H9 (cell line): ENCODE measurements around the gene MEG3. TPM values are rescaled to one million over a fixed set of nuclear protein-coding genes. Genes with fewer than 3 reads are reported as not detected.

Experiments used
- DNase-seq: peaks from one replicate; pipeline ENCODE4 v3.0.0-alpha.2; 2017
- H2AFZ ChIP-seq: one replicate; pipeline ENCODE4 v1.6.1; 2013; ENCODE audit warnings: mild to moderate bottlenecking, low read length, control low read depth, moderate library complexity
- H2AK5ac ChIP-seq: 2 replicates; pipeline ENCODE4 v1.6.1; 2013; ENCODE audit warnings: low read length, control low read depth, mixed read lengths; ENCODE audit not compliant: insufficient read length
- H2BK120ac ChIP-seq: one replicate; pipeline ENCODE4 v1.6.1; 2013; ENCODE audit warnings: low read depth, mild to moderate bottlenecking, low read length, control low read depth, inconsistent platforms; ENCODE audit not compliant: poor library complexity, severe bottlenecking
- H2BK12ac ChIP-seq: 2 replicates; pipeline ENCODE4 v1.6.1; 2013; ENCODE audit warnings: low read length, control low read depth, mixed read lengths, low read depth; ENCODE audit not compliant: insufficient read length
- H2BK15ac ChIP-seq: 2 replicates; pipeline ENCODE4 v1.6.1; 2013; ENCODE audit warnings: low read depth, low read length, control low read depth
- H2BK20ac ChIP-seq: one replicate; pipeline ENCODE4 v1.6.1; 2013; ENCODE audit warnings: low read depth, mild to moderate bottlenecking, low read length, control low read depth, inconsistent platforms; ENCODE audit not compliant: poor library complexity, severe bottlenecking
- H2BK5ac ChIP-seq: 2 replicates; pipeline ENCODE4 v1.6.1; 2013; ENCODE audit warnings: low read length, control low read depth, mixed read lengths; ENCODE audit not compliant: insufficient read length
- H3K14ac ChIP-seq: 2 replicates; pipeline ENCODE4 v1.6.1; 2013; ENCODE audit warnings: low read length, control low read depth; ENCODE audit not compliant: insufficient read depth
- H3K18ac ChIP-seq: 2 replicates; pipeline ENCODE4 v1.6.1; 2013; ENCODE audit warnings: low read depth, mild to moderate bottlenecking, mixed read lengths, low read length, control low read depth; ENCODE audit not compliant: insufficient read length
- H3K23ac ChIP-seq: 2 replicates; pipeline ENCODE4 v1.6.1; 2013; ENCODE audit warnings: low read length, control low read depth, mixed read lengths, low read depth; ENCODE audit not compliant: insufficient read length
- H3K23me2 ChIP-seq: 2 replicates; pipeline ENCODE4 v1.6.1; 2013; ENCODE audit warnings: low read depth, mild to moderate bottlenecking, mixed read lengths, low read length, control low read depth; ENCODE audit not compliant: insufficient read length, poor library complexity, severe bottlenecking
- H3K27ac ChIP-seq: 2 replicates; pipeline ENCODE4 v1.5.1; 2013; ENCODE audit warnings: low read length, control low read depth, mixed read lengths, low read depth; ENCODE audit not compliant: insufficient read length
- H3K27me3 ChIP-seq: 2 replicates; pipeline ENCODE4 v1.6.1; 2013; ENCODE audit warnings: low read length, control low read depth, inconsistent platforms; ENCODE audit not compliant: insufficient read depth
- H3K4ac ChIP-seq: 2 replicates; pipeline ENCODE4 v1.6.1; 2013; ENCODE audit warnings: low read depth, mild to moderate bottlenecking, control low read depth, inconsistent platforms, low read length, moderate library complexity
- H3K4me1 ChIP-seq: 2 replicates; pipeline ENCODE4 v1.6.1; 2013; ENCODE audit warnings: low read length, control low read depth, inconsistent platforms; ENCODE audit not compliant: insufficient read depth
- H3K4me2 ChIP-seq: 2 replicates; pipeline ENCODE4 v1.6.1; 2013; ENCODE audit warnings: low read length, control low read depth, mixed read lengths; ENCODE audit not compliant: insufficient read length, insufficient read depth
- H3K56ac ChIP-seq: 2 replicates; pipeline ENCODE4 v1.6.1; 2013; ENCODE audit warnings: low read depth, mild to moderate bottlenecking, mixed read lengths, low read length, control low read depth; ENCODE audit not compliant: insufficient read length
- H3K79me1 ChIP-seq: 2 replicates; pipeline ENCODE4 v1.6.1; 2013; ENCODE audit warnings: low read depth, mild to moderate bottlenecking, moderate library complexity, low read length, control low read depth, inconsistent platforms; ENCODE audit not compliant: insufficient read depth, poor library complexity, severe bottlenecking
- H3K79me2 ChIP-seq: 2 replicates; pipeline ENCODE4 v1.6.1; 2013; ENCODE audit warnings: low read length, control low read depth, inconsistent platforms; ENCODE audit not compliant: insufficient read depth
- H3K9ac ChIP-seq: 2 replicates; pipeline ENCODE4 v1.6.1; 2013; ENCODE audit warnings: low read length, control low read depth, mixed read lengths; ENCODE audit not compliant: insufficient read length; ENCODE audit errors: extremely low read depth
- H3K9me3 ChIP-seq: one replicate; pipeline ENCODE4 v1.6.1; 2013; ENCODE audit warnings: low read depth, low read length, inconsistent platforms; ENCODE audit not compliant: control insufficient read depth
- H3T11ph ChIP-seq: one replicate; pipeline ENCODE4 v1.6.1; 2013; ENCODE audit warnings: mild to moderate bottlenecking, low read length, control low read depth, inconsistent platforms
- H4K20me1 ChIP-seq: one replicate; pipeline ENCODE4 v1.6.1; 2013; ENCODE audit not compliant: control insufficient read depth, insufficient read length, insufficient read depth
- H4K5ac ChIP-seq: 2 replicates; pipeline ENCODE4 v1.6.1; 2013; ENCODE audit warnings: low read depth, mild to moderate bottlenecking, mixed read lengths, low read length, control low read depth; ENCODE audit not compliant: insufficient read length
- H4K8ac ChIP-seq: replicated peaks from 2 replicates; pipeline ENCODE4 v1.6.1; 2013; ENCODE audit warnings: low read length, control low read depth, mixed read lengths, low read depth; ENCODE audit not compliant: insufficient read length
- H4K91ac ChIP-seq: 2 replicates; pipeline ENCODE4 v1.6.1; 2013; ENCODE audit warnings: low read depth, mild to moderate bottlenecking, moderate library complexity, mixed read lengths, low read length, control low read depth; ENCODE audit not compliant: insufficient read length
- H3K27ac Mint-ChIP-seq, 3 experiments: 2 replicates in 2 of 3; 3 replicates in 1 of 3; pipeline ENCODE4 v1.8.0; 2020 to 2021; ENCODE audit warnings: mixed read lengths in 3 of 3, mild to moderate bottlenecking in 1 of 3, moderate library complexity in 1 of 3
- H3K27me3 Mint-ChIP-seq: 2 replicates; pipeline ENCODE4 v1.8.0; 2021; ENCODE audit warnings: low read depth, mild to moderate bottlenecking, moderate library complexity, mixed read lengths
- H3K36me3 Mint-ChIP-seq, 3 experiments: 2 replicates in 2 of 3; 3 replicates in 1 of 3; pipeline ENCODE4 v1.8.0; 2020 to 2021; ENCODE audit warnings: low read depth in 3 of 3, mixed read lengths in 3 of 3; ENCODE audit not compliant: insufficient read depth in 1 of 3
- H3K4me1 Mint-ChIP-seq, 2 experiments: 2 replicates each; pipeline ENCODE4 v1.8.0; 2020; ENCODE audit warnings: mixed read lengths in 2 of 2
- H3K4me3 Mint-ChIP-seq, 2 experiments: 2 replicates in 1 of 2; 3 replicates in 1 of 2; pipeline ENCODE4 v1.8.0; 2020 to 2021; ENCODE audit warnings: mild to moderate bottlenecking in 2 of 2, mixed read lengths in 2 of 2, moderate library complexity in 1 of 2
- H3K9me3 Mint-ChIP-seq, 2 experiments: 2 replicates in 1 of 2; 3 replicates in 1 of 2; pipeline ENCODE4 v1.8.0; 2020; ENCODE audit warnings: mild to moderate bottlenecking in 2 of 2, mixed read lengths in 2 of 2, moderate library complexity in 1 of 2
- WGBS: extraction: QIAGEN DNeasy Blood & Tissue Kit; methylation state at CpG from one replicate; pipeline ENCODE4 v1.1.7; 2013; ENCODE audit warnings: missing lambda C conversion rate, low lambda C conversion rate, mixed read lengths; ENCODE audit not compliant: insufficient read length; ENCODE audit errors: extremely low coverage; 5-methylcytosine and 5-hydroxymethylcytosine counted together
- total RNA-seq: library from RNA; stranded (reverse); gene quantifications from 2 replicates; pipeline ENCODE4 v1.2.1, GENCODE V29; 2021
- TF ChIP-seq, protein P1 (sequence below): fragments of 200-600 bp; sonication (generic); conservative IDR thresholded peaks from 3 replicates; pipeline ENCODE4 v1.8.0; 2021; ENCODE audit warnings: antibody characterized with exemption, mild to moderate bottlenecking

MEG3 gene
- total RNA-seq, 1 experiment from 2014 or later = 0.52 TPM

DNA sequence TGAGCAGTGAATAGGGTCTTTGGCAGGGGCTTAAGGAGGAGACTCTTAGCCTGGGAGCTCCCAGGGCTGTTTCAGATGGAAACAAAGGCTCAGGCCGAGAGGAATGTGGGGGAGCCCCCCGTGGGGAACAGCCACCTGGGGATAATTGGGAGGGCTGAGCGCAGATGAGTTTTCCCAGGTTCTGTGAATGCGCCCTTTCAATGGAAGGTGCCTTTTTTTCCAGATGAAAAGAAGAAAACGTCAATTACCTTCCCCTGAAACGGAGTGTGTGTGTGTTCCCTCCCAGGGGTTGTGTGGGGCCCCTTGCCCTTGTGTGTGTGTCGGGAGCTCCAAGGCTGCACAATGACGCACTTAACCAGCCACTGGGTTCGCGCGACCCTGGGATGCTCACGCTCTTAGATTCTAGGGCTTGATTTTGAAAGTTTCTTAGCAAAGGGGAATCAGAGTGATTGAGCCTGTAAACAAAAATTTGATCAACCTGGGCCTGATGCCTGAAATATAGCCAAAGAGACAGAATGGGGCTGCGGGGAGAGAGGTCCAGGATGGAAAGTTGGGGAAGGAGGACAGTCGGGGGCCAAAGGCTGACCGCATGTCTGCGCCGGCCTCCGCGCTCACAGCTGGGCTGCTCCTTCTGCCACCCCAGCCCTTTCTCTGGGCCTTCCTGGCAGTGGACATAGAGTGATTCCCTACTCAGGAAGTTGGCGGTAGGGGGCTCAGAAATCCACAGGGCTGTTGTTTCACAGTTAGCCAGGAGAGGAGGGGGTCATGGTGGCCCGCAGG, 14.6 kb downstream of the MEG3 start:
- Mint-ChIP-seq H3K4me1 (peaks cover 46 to 65% of the 10 kb centered on the region in 2 experiments), H3K27ac (peak overlapping the region; percentile 43 to 99 (median 97); a peak in 5 of 7 replicates), H3K4me3 (peak overlapping the region in 1 of 2 experiments; percentile 22; a peak in 2 of 5 replicates), H3K36me3 (no peaks in the 10 kb centered on the region), H3K27me3 (peaks cover 4% of the 10 kb centered on the region; the same call in 1 of the 2 replicates), H3K9me3 (no peaks in the 10 kb centered on the region)
- H3K79me1 ChIP-seq = no peaks in the 10 kb centered on the region
- H2BK15ac ChIP-seq = no peak overlapping the region
- no CpG with 5 or more reads among the region's 21 CpGs for WGBS
- H2AFZ ChIP-seq = peak overlapping the region; percentile 37
- no peak overlapping the region for H2BK20ac ChIP-seq
- no peak overlapping the region for H4K8ac ChIP-seq
- H3K79me2 ChIP-seq = no peaks in the 10 kb centered on the region
- peaks cover 6% of the 10 kb centered on the region; the same call in 1 of the 2 replicates for H3K4me1 ChIP-seq
- no peak overlapping the region for H4K91ac ChIP-seq
- no peak overlapping the region for H2BK5ac ChIP-seq
- no peak overlapping the region; the same call in none of the 2 replicates for H3K4ac ChIP-seq
- H2BK12ac ChIP-seq = no peak overlapping the region
- H3K4me2 ChIP-seq = no peak overlapping the region
- H3K27ac ChIP-seq = no peak overlapping the region
- no peak overlapping the region for H2AK5ac ChIP-seq
- H4K20me1 ChIP-seq = no peaks in the 10 kb centered on the region
- no peaks in the 10 kb centered on the region for H3K9me3 ChIP-seq
- H3K9ac ChIP-seq = no peak overlapping the region
- DNase-seq = no peak
- no peaks in the 10 kb centered on the region for H3K23me2 ChIP-seq
- no peak overlapping the region for H4K5ac ChIP-seq
- TF ChIP-seq, protein P1, sequence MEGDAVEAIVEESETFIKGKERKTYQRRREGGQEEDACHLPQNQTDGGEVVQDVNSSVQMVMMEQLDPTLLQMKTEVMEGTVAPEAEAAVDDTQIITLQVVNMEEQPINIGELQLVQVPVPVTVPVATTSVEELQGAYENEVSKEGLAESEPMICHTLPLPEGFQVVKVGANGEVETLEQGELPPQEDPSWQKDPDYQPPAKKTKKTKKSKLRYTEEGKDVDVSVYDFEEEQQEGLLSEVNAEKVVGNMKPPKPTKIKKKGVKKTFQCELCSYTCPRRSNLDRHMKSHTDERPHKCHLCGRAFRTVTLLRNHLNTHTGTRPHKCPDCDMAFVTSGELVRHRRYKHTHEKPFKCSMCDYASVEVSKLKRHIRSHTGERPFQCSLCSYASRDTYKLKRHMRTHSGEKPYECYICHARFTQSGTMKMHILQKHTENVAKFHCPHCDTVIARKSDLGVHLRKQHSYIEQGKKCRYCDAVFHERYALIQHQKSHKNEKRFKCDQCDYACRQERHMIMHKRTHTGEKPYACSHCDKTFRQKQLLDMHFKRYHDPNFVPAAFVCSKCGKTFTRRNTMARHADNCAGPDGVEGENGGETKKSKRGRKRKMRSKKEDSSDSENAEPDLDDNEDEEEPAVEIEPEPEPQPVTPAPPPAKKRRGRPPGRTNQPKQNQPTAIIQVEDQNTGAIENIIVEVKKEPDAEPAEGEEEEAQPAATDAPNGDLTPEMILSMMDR = no peak
- no peaks in the 10 kb centered on the region for H3K27me3 ChIP-seq
- peak overlapping the region; percentile 71 for H3T11ph ChIP-seq
- H2BK120ac ChIP-seq = peak overlapping the region; percentile 91
- H3K56ac ChIP-seq = no peak overlapping the region
- H3K18ac ChIP-seq = peak overlapping the region; percentile 82
- H3K14ac ChIP-seq = peak overlapping the region; percentile 84; the same call in 1 of the 2 replicates
- H3K23ac ChIP-seq = no peak overlapping the region
